CD4-positive, alpha-beta T cell (primary cell): Measurements from ENCODE around the gene NDRG3. TPM values are rescaled to one million over a fixed set of nuclear protein-coding genes. Genes with fewer than 3 reads are reported as not detected.

ENCODE experiments used
- ATAC-seq: fragments of 200-7000 bp; cut with Tn5 transposase; one replicate; pipeline ENCODE4 v1.10.0; 2022; ENCODE audit warnings: mild to moderate bottlenecking; ENCODE audit not compliant: poor library complexity
- CTCF ChIA-PET: fragments of 350-600 bp; sonication (Branson Sonifier 250); formaldehyde crosslinking; loops from one replicate; lab custom pipeline; 2021; ENCODE audit warnings: antibody characterized with exemption, inconsistent platforms; lab: Charles Lee
- POLR2A ChIA-PET: fragments of 350-600 bp; sonication (Branson Sonifier 250); formaldehyde crosslinking; loops from one replicate; lab custom pipeline; 2021; ENCODE audit warnings: antibody characterized with exemption, inconsistent platforms; lab: Charles Lee
- DNase-seq, 14 experiments: peaks; one replicate each; pipeline ENCODE4 v3.0.0-alpha.2; 2013 to 2020; ENCODE audit warnings: mixed read lengths in 2 of 14
- H3K27ac ChIP-seq, 2 donors: one replicate each; pipeline versions ENCODE4 v1.5.1 to v1.7.0; 2013; ENCODE audit warnings: low read length in 2 of 2, low read depth in 1 of 2, mild to moderate bottlenecking in 1 of 2
- H3K27me3 ChIP-seq, 2 experiments: 1 replicate in 1 of 2; 2 replicates in 1 of 2; pipeline versions ENCODE4 v1.6.1 to v1.7.0; 2013; ENCODE audit warnings: low read length in 2 of 2, control low read depth in 1 of 2, mild to moderate bottlenecking in 1 of 2, moderate library complexity in 1 of 2; ENCODE audit not compliant: insufficient read depth in 2 of 2, control insufficient read depth in 1 of 2
- H3K36me3 ChIP-seq: one replicate; pipeline ENCODE4 v1.6.1; 2013; ENCODE audit warnings: low read length, control low read depth; ENCODE audit not compliant: insufficient read depth
- H3K4me1 ChIP-seq: one replicate; pipeline ENCODE4 v1.6.1; 2013; ENCODE audit warnings: low read length, control low read depth; ENCODE audit not compliant: insufficient read depth
- H3K4me3 ChIP-seq: one replicate; pipeline ENCODE4 v1.5.1; 2013; ENCODE audit warnings: mild to moderate bottlenecking, low read length, moderate library complexity
- H3K9me3 ChIP-seq, 2 experiments: 1 replicate in 1 of 2; 2 replicates in 1 of 2; pipeline versions ENCODE4 v1.6.1 to v1.7.0; 2013; ENCODE audit warnings: low read length in 2 of 2, mild to moderate bottlenecking in 2 of 2, control low read depth in 1 of 2, moderate library complexity in 1 of 2; ENCODE audit not compliant: control insufficient read depth in 1 of 2, insufficient read depth in 1 of 2
- H3K27ac Mint-ChIP-seq: one replicate; pipeline ENCODE4 v1.8.0; 2020; ENCODE audit warnings: mixed read lengths
- H3K27me3 Mint-ChIP-seq: one replicate; pipeline ENCODE4 v1.8.0; 2021; ENCODE audit warnings: mixed read lengths
- H3K36me3 Mint-ChIP-seq: one replicate; pipeline ENCODE4 v1.8.0; 2021; ENCODE audit warnings: low read depth, mixed read lengths
- H3K4me1 Mint-ChIP-seq: one replicate; pipeline ENCODE4 v1.8.0; 2021; ENCODE audit warnings: low read depth, mixed read lengths
- H3K4me3 Mint-ChIP-seq: one replicate; pipeline ENCODE4 v1.8.0; 2020; ENCODE audit warnings: mild to moderate bottlenecking, mixed read lengths
- H3K9me3 Mint-ChIP-seq: one replicate; pipeline ENCODE4 v1.8.0; 2020; ENCODE audit warnings: mixed read lengths
- CTCF ChIP-seq: fragments of 200-600 bp; IDR thresholded peaks from one replicate; pipeline ENCODE4 v1.8.0; 2022; ENCODE audit warnings: antibody characterized with exemption, mild to moderate bottlenecking
- intact Hi-C, 2 experiments: fragments of 100-400 bp; cut with DNase I in 1 of 2; cut with micrococcal nuclease in 1 of 2; formaldehyde crosslinking; loops; one replicate each; pipeline versions ENCODE4 v1.15.1 to v1.9.0; 2023 to 2025; cut with DNase I, micrococcal nuclease
- total RNA-seq, 174 experiments: library from RNA in 2 of 174; stranded (reverse) in 2 of 174; gene quantifications; one replicate each; pipeline ENCODE4 v1.2.3 and lab custom pipeline; 2021 to 2026

NDRG3 gene
- total RNA-seq, 2 experiments from 2014 or later = 17.3 to 17.5 TPM

GRCh38 chr20:36631646-36632045 is 114.2 kb downstream of the NDRG3 start:
- H3K27ac Mint-ChIP-seq = peak overlapping the region; percentile 88

GRCh38 chr20:36629719-36630681 is 115.9 kb downstream of the NDRG3 start:
- Histone ChIP-seq H3K4me3 (peak overlapping the region; percentile 20), H3K27me3 (no peaks in the 10 kb centered on the region), H3K27ac (peak overlapping the region; percentile 57 to 65), H3K9me3 (no peaks in the 10 kb centered on the region), H3K4me1 (peaks cover 44% of the 10 kb centered on the region), H3K36me3 (peaks cover 77% of the 10 kb centered on the region)
- ATAC-seq = peak; percentile 85
- Mint-ChIP-seq H3K27ac (peak overlapping the region; percentile 88), H3K36me3 (peaks cover 88% of the 10 kb centered on the region), H3K27me3 (no peaks in the 10 kb centered on the region), H3K4me3 (peak overlapping the region; percentile 82), H3K9me3 (no peaks in the 10 kb centered on the region), H3K4me1 (peaks cover 59% of the 10 kb centered on the region)
- TF ChIP-seq CTCF = no peak
- ChIA-PET POLR2A (interaction anchor here (1.0 to 1.8 kb wide), 7 partner anchors 14 to 103 kb away, joined by 3 to 16 read pairs (median 5); partner anchors contain the start of genes RAB5IF and SLA2), CTCF (interaction anchor here (0.7 kb wide), 1 partner anchor 161 kb away, joined by 3 read pairs; no protein-coding TSS in a partner anchor)
- DNase-seq = peak in 13 of 14 experiments; percentile 16 to 71 (median 46)
- intact Hi-C loops = loop anchor here in 1 of 2 experiments (2.0 kb wide), 1 partner anchor 15 kb away; no protein-coding TSS in a partner anchor

More at GRCh38 chr20:36631646-36632045, 114.2 kb downstream of the NDRG3 start:
- Histone ChIP-seq H3K4me1 (peaks cover 44% of the 10 kb centered on the region), H3K4me3 (no peak overlapping the region), H3K27me3 (no peaks in the 10 kb centered on the region), H3K36me3 (peaks cover 74% of the 10 kb centered on the region), H3K27ac (peak overlapping the region; percentile 15 to 59), H3K9me3 (no peaks in the 10 kb centered on the region)
- no peak for TF ChIP-seq CTCF
- Mint-ChIP-seq H3K9me3 (no peaks in the 10 kb centered on the region), H3K36me3 (peaks cover 88% of the 10 kb centered on the region), H3K4me1 (peaks cover 58% of the 10 kb centered on the region), H3K27me3 (no peaks in the 10 kb centered on the region), H3K4me3 (peak overlapping the region; percentile 34)
- intact Hi-C loops = loop anchor here in 1 of 2 experiments (2.0 kb wide), 1 partner anchor 13 kb away; no protein-coding TSS in a partner anchor
- ChIA-PET CTCF (no interaction called here), POLR2A (no interaction called here)
- DNase-seq (no peak), ATAC-seq (no peak)

- ATAC-seq (no peak), DNase-seq (peak in 3 of 14 experiments; percentile 34 to 63 (median 49))
- Mint-ChIP-seq H3K27ac (peak overlapping the region; percentile 62), H3K27me3 (no peaks in the 10 kb centered on the region), H3K4me1 (peaks cover 73% of the 10 kb centered on the region), H3K9me3 (no peaks in the 10 kb centered on the region), H3K36me3 (peaks cover 88% of the 10 kb centered on the region), H3K4me3 (no peak overlapping the region)
- intact Hi-C loops = no loop called here
- Histone ChIP-seq H3K9me3 (no peaks in the 10 kb centered on the region), H3K27ac (no peak overlapping the region), H3K4me3 (no peak overlapping the region), H3K36me3 (peaks cover 73% of the 10 kb centered on the region), H3K27me3 (no peaks in the 10 kb centered on the region), H3K4me1 (peaks cover 55% of the 10 kb centered on the region)
- CTCF ChIA-PET = interaction anchor here (1.2 kb wide), 1 partner anchor 117 kb away, joined by 3 read pairs; no protein-coding TSS in a partner anchor
- TF ChIP-seq CTCF = no peak
- POLR2A ChIA-PET = no interaction called here
Observed at GRCh38 chr20:36628076-36628475, 117.8 kb downstream of the NDRG3 start.
